ENCODE measurements around the gene HP1BP3. TPM values are rescaled to one million over a fixed set of nuclear protein-coding genes. Genes with fewer than 3 reads are reported as not detected.

Gene HP1BP3
- total RNA-seq, 1 experiment from 2014 or later = 251 TPM

DNA sequence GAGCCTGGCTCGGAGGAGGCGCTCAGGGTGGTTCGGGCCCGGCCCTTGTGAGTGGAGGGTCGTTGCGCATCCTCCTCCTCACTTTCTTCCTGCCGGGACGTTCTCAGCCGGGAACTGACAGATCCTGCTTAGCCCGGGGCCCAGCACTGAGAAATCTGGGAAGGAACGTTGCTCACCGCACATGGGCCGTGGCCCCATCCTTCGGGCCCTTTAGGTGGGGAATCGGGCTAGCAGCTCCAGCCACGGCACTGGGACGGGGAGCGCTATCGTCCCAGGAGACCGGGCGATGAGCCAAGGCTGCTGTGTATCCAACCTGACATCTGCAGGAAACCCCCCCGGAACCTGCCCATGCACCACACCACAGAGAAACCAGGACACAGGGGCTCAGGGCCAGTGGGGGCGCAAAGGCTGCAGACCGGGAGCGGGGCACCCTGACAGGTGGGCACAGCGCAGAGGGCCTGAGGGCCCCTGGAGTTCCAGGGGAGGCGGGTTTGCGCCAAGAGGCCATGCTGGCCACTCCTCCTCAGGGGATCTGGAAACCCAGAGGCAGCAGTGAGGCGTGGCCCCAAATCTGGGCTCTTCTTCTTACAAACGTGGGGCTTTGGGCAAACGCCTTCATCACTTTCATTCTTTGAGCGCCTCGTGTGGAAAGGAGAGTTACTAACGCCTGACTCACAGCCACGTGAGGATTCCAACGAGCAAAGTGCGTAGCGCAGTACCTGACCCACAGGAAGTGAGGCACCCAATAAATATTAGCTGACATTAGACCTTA, 54.3 kb downstream of the HP1BP3 start, which contains the start of gene SH2D5:
TSS of gene SH2D5 (minus strand) at position 116 of the 772 bp plus-strand sequence. CDS start 4,659 bp downstream, outside the sequence.
- POLR2A ChIA-PET (ENCODE audit: unreplicated experiment) = no interaction called here
- CTCF ChIA-PET = interaction anchor here (0.6 to 0.8 kb wide), 3 partner anchors 54 to 553 kb away, joined by 3 to 5 read pairs (median 4); partner anchors contain the start of gene HP1BP3
- H3K79me2 ChIP-seq (ENCODE audit: low read depth) = no peaks in the 10 kb centered on the region
- H3K9me2 ChIP-seq (ENCODE audit: insufficient read depth) = no peaks in the 10 kb centered on the region
- H3K4me1 ChIP-seq (replicated peaks; ENCODE audit: insufficient read depth) = peaks cover 12% of the 10 kb centered on the region
- H3F3A ChIP-seq (ENCODE audit: insufficient read depth, low read depth) = peaks cover 15% of the 10 kb centered on the region
- H4K20me1 ChIP-seq (ENCODE audit: insufficient read depth) = no peaks in the 10 kb centered on the region
- no peaks in the 10 kb centered on the region for H3K36me3 ChIP-seq (ENCODE audit: low read depth)
- H3K4me2 ChIP-seq = peak within 1 kb of the TSS; percentile 88
- H3K27me3 ChIP-seq (ENCODE audit: insufficient read depth, low read depth) = no peaks in the 10 kb centered on the region
- H3K9me3 ChIP-seq (ENCODE audit: insufficient read depth, low read depth) = no peaks in the 10 kb centered on the region
- peak; percentile 80 to 93 for DNase-seq
- peak within 1 kb of the TSS; percentile 68 for H3K27ac ChIP-seq
- H2AFZ ChIP-seq = peak within 1 kb of the TSS; percentile 52; the same call in 1 of the 2 replicates
- no TSS peak for BruUV-seq (replicated peaks)
- H3K4me3 ChIP-seq = peak within 1 kb of the TSS; percentile 58
- TF ChIP-seq CTCF (conservative IDR thresholded peaks at IDR 0.05) (no peak; the same call in 1 of the 2 replicates), EZH2 (IDR thresholded peaks at IDR 0.05; ENCODE audit: low read depth) (no peak)
- intact Hi-C loops (cut with micrococcal nuclease; ENCODE audit: unreplicated experiment) = loop anchor here (5.0 kb wide), 2 partner anchors 35 to 210 kb away; no protein-coding TSS in a partner anchor

GRCh38 chr1:20732071-20732587, 55.0 kb downstream of the HP1BP3 start:
- H2AFZ ChIP-seq = peak overlapping the region; percentile 52; the same call in 1 of the 2 replicates
- intact Hi-C loops (cut with micrococcal nuclease; ENCODE audit: unreplicated experiment) = loop anchor here (5.0 kb wide), 2 partner anchors 35 to 210 kb away; no protein-coding TSS in a partner anchor

More at GRCh38 chr1:20732071-20732587, 55.0 kb downstream of the HP1BP3 start:
- H3K27ac ChIP-seq = 0 out of 2 replicates have a peak overlapping the region, but pooled peaks have one; percentile 44
- DNase-seq = peak; percentile 35 to 61
- H3K4me1 ChIP-seq (replicated peaks; ENCODE audit: insufficient read depth) = peaks cover 12% of the 10 kb centered on the region
- no peaks in the 10 kb centered on the region for H3K9me3 ChIP-seq (ENCODE audit: insufficient read depth, low read depth)
- H3K4me3 ChIP-seq = peak overlapping the region; percentile 58
- peak overlapping the region; percentile 88 for H3K4me2 ChIP-seq
- no TSS peak for BruUV-seq (replicated peaks)
- TF ChIP-seq CTCF (conservative IDR thresholded peaks at IDR 0.05) (no peak), EZH2 (IDR thresholded peaks at IDR 0.05; ENCODE audit: low read depth) (no peak)
- no peaks in the 10 kb centered on the region for H3K79me2 ChIP-seq (ENCODE audit: low read depth)
- H3K27me3 ChIP-seq (ENCODE audit: insufficient read depth, low read depth) = no peaks in the 10 kb centered on the region
- H3K9me2 ChIP-seq (ENCODE audit: insufficient read depth) = no peaks in the 10 kb centered on the region
- POLR2A ChIA-PET (ENCODE audit: unreplicated experiment) = no interaction called here
- CTCF ChIA-PET = interaction anchor here (0.6 to 0.7 kb wide), 2 partner anchors 55 to 552 kb away, joined by 4 to 5 read pairs; partner anchors contain the start of gene HP1BP3
- H3K36me3 ChIP-seq (ENCODE audit: low read depth) = no peaks in the 10 kb centered on the region
- no peaks in the 10 kb centered on the region for H4K20me1 ChIP-seq (ENCODE audit: insufficient read depth)
- peaks cover 15% of the 10 kb centered on the region for H3F3A ChIP-seq (ENCODE audit: insufficient read depth, low read depth)

Measured in PC-9 (cell line).